ENCODE data around the gene WASF2.

DNA sequence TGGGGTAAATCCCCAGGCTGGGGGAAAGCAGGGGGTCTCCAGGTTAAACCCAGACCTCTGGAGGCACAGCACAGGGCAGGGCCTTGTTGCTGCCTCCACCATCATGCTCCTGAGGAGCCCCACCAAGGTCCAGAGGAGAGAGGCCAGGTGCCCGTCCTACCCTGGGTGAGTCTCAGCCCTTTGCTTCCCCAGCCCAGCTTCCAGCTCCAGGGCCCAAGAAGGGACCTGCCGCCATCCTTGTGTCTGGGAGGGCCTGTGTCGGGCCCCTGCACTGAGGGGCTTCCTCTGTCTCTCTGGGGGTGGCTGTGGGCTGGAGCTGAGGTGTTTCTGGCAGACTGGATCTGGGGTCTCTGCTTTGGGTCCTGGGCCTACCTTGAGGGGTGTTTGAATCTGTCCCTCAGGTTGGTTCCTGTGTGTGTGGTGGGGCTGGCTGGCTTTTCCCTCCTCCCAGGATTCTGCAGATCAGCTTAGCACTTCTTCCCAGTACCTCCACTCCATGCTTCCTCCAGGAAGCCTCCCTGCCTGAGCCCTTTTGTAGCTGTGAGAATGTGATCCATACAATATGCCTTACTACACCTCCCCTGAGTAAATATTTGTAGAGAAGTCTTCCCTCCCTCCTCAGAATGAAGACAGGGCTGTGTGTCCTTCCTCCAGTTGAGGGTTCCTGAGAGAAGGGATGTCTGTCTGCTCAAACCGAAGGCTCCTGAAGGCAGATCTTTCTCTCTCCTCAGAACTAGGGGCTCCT, 91.4 kb downstream of the WASF2 start:
- TF ChIP-seq, protein P1, sequence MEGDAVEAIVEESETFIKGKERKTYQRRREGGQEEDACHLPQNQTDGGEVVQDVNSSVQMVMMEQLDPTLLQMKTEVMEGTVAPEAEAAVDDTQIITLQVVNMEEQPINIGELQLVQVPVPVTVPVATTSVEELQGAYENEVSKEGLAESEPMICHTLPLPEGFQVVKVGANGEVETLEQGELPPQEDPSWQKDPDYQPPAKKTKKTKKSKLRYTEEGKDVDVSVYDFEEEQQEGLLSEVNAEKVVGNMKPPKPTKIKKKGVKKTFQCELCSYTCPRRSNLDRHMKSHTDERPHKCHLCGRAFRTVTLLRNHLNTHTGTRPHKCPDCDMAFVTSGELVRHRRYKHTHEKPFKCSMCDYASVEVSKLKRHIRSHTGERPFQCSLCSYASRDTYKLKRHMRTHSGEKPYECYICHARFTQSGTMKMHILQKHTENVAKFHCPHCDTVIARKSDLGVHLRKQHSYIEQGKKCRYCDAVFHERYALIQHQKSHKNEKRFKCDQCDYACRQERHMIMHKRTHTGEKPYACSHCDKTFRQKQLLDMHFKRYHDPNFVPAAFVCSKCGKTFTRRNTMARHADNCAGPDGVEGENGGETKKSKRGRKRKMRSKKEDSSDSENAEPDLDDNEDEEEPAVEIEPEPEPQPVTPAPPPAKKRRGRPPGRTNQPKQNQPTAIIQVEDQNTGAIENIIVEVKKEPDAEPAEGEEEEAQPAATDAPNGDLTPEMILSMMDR (IDR thresholded peaks at IDR 0.05) = no peak
- TF ChIP-seq POLR2A (IDR thresholded peaks at IDR 0.05) = no peak
